H1 (cell line): ENCODE data around the gene SPACA9. TPM values are rescaled to one million over a fixed set of nuclear protein-coding genes. Genes with fewer than 3 reads are reported as not detected.

Source experiments
- CREB1 ChIP-seq: IDR thresholded peaks from 2 replicates; pipeline ENCODE4 v1.6.1; 2012; ENCODE audit warnings: inconsistent platforms
- E2F6 ChIP-seq: IDR thresholded peaks from 2 replicates; pipeline ENCODE4 v1.6.1; 2012; ENCODE audit warnings: inconsistent platforms
- JUND ChIP-seq: IDR thresholded peaks from 2 replicates; pipeline ENCODE4 v1.6.1; 2011; ENCODE audit warnings: mild to moderate bottlenecking, improper control_type of control experiment, low read length
- polyA plus RNA-seq, 7 experiments: library from polyadenylated mRNA; depleted of rRNA in 3 of 7; stranded (reverse) in 5 of 7; unstranded in 2 of 7; fragments of >200 nt in 5 of 7; fragments of 200-250 nt in 2 of 7; gene quantifications; 1 replicate in 5 of 7; 2 replicates in 1 of 7; 4 replicates in 1 of 7; pipeline versions ENCODE4 v1.2.1 to v1.2.3, GENCODE V29; 2011 to 2013; ENCODE audit warnings: missing spikeins in 2 of 7, mixed read lengths in 2 of 7
- total RNA-seq: library from RNA; stranded (reverse); fragmentation: NEBNext Ultra II Directional; extraction: Animal tissue kit (Norgen Biotek cat#: 25700); gene quantifications from 2 replicates; pipeline ENCODE4 v1.2.1, GENCODE V29; 2021
- TF ChIP-seq, protein P1 (sequence below), 3 experiments: IDR thresholded peaks; 1 replicate in 2 of 3; 2 replicates in 1 of 3; pipeline versions ENCODE4 v1.5.1 to v1.6.1; 2011; ENCODE audit warnings: low read length in 3 of 3, mild to moderate bottlenecking in 3 of 3, inconsistent platforms in 2 of 3, low read depth in 1 of 3, moderate library complexity in 1 of 3; ENCODE audit not compliant: insufficient read depth in 1 of 3; ENCODE audit errors: control extremely low read depth in 1 of 3

SPACA9 gene
- total and polyA plus RNA-seq, 2 of the 8 experiments (the other 6 are each of a cell fraction or from before 2014, with no cell fraction given): 0.63 to 1.3 TPM

GRCh38 chr9:132894862-132895835, 16.5 kb downstream of the SPACA9 start (continued):
- TF ChIP-seq E2F6 (no peak), JUND (no peak), CREB1 (no peak)
- TF ChIP-seq, protein P1, sequence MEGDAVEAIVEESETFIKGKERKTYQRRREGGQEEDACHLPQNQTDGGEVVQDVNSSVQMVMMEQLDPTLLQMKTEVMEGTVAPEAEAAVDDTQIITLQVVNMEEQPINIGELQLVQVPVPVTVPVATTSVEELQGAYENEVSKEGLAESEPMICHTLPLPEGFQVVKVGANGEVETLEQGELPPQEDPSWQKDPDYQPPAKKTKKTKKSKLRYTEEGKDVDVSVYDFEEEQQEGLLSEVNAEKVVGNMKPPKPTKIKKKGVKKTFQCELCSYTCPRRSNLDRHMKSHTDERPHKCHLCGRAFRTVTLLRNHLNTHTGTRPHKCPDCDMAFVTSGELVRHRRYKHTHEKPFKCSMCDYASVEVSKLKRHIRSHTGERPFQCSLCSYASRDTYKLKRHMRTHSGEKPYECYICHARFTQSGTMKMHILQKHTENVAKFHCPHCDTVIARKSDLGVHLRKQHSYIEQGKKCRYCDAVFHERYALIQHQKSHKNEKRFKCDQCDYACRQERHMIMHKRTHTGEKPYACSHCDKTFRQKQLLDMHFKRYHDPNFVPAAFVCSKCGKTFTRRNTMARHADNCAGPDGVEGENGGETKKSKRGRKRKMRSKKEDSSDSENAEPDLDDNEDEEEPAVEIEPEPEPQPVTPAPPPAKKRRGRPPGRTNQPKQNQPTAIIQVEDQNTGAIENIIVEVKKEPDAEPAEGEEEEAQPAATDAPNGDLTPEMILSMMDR (IDR thresholded peaks at IDR 0.05; ENCODE audit: control extremely low read depth in 1 of 3, insufficient read depth in 1 of 3, low read depth in 1 of 3, low read length in 3 of 3): no peak
- TF ChIP-seq, all 59 proteins: peak for 0
